Adipocyte (in vitro differentiated cells): Measurements from ENCODE around the gene CTSW.
A peak's percentile ranks its signal among the peaks of the same experiment; 100 is the strongest.

ENCODE experiments used
- DNase-seq: peaks from one replicate; pipeline ENCODE4 v3.0.0-alpha.2; 2015; ENCODE audit warnings: low read depth
- H3K27me3 ChIP-seq: replicated peaks from 2 replicates; pipeline ENCODE4 v1.7.0; 2013; ENCODE audit warnings: mild to moderate bottlenecking, low read length, moderate library complexity; ENCODE audit not compliant: control insufficient read depth, insufficient read depth
- H3K36me3 ChIP-seq: 2 replicates; pipeline ENCODE4 v1.7.0; 2013; ENCODE audit warnings: low read length, mild to moderate bottlenecking, moderate library complexity; ENCODE audit not compliant: control insufficient read depth, insufficient read depth, severe bottlenecking
- H3K4me1 ChIP-seq: 2 replicates; pipeline ENCODE4 v1.7.0; 2013; ENCODE audit warnings: mild to moderate bottlenecking, low read length, moderate library complexity; ENCODE audit not compliant: control insufficient read depth, insufficient read depth
- H3K4me3 ChIP-seq: 2 replicates; pipeline ENCODE4 v1.7.0; 2013; ENCODE audit warnings: mild to moderate bottlenecking, low read length, moderate library complexity
- H3K9ac ChIP-seq: 2 replicates; pipeline ENCODE4 v1.7.0; 2013; ENCODE audit warnings: mild to moderate bottlenecking, low read length, moderate library complexity
- H3K9me3 ChIP-seq: 2 replicates; pipeline ENCODE4 v1.7.0; 2013; ENCODE audit warnings: mild to moderate bottlenecking, low read length, moderate library complexity; ENCODE audit not compliant: control insufficient read depth

The CTSW gene

GRCh38 chr11:65883786-65884715, 4.4 kb downstream of the CTSW start:
- H3K36me3 ChIP-seq: peaks cover 45% of the 10 kb centered on the region
- no peaks in the 10 kb centered on the region for H3K9me3 ChIP-seq

GRCh38 chr11:65884716-65885092, 5.1 kb downstream of the CTSW start:
- peak; percentile 88 for DNase-seq
- Histone ChIP-seq H3K9me3 (no peaks in the 10 kb centered on the region), H3K36me3 (peaks cover 45% of the 10 kb centered on the region), H3K9ac (no peak overlapping the region), H3K4me1 (peaks cover 25% of the 10 kb centered on the region), H3K27me3 (no peaks in the 10 kb centered on the region), H3K4me3 (no peak overlapping the region)

More at GRCh38 chr11:65883786-65884715, 4.4 kb downstream of the CTSW start:
- Histone ChIP-seq H3K9ac (no peak overlapping the region), H3K4me3 (no peak overlapping the region), H3K4me1 (peaks cover 22% of the 10 kb centered on the region), H3K27me3 (no peaks in the 10 kb centered on the region)
- no peak for DNase-seq

GRCh38 chr11:65885231-65885630, 5.6 kb downstream of the CTSW start:
- no peak overlapping the region for H3K4me3 ChIP-seq
- H3K4me1 ChIP-seq: peaks cover 30% of the 10 kb centered on the region
- no peak for DNase-seq
- H3K36me3 ChIP-seq: peaks cover 45% of the 10 kb centered on the region
- H3K9ac ChIP-seq: no peak overlapping the region
- no peaks in the 10 kb centered on the region for H3K9me3 ChIP-seq
- no peaks in the 10 kb centered on the region for H3K27me3 ChIP-seq

GRCh38 chr11:65885808-65886536, 6.3 kb downstream of the CTSW start:
- no peak for DNase-seq
- H3K36me3 ChIP-seq: peaks cover 45% of the 10 kb centered on the region
- no peak overlapping the region for H3K4me3 ChIP-seq

GRCh38 chr11:65886826-65887722, 7.4 kb downstream of the CTSW start:
- no peaks in the 10 kb centered on the region for H3K9me3 ChIP-seq
- peaks cover 47% of the 10 kb centered on the region for H3K36me3 ChIP-seq
- no peak for DNase-seq
- peak overlapping the region; percentile 99 for H3K9ac ChIP-seq
- peaks cover 36% of the 10 kb centered on the region for H3K4me1 ChIP-seq
- no peaks in the 10 kb centered on the region for H3K27me3 ChIP-seq
- H3K4me3 ChIP-seq: peak overlapping the region; percentile 89

More at GRCh38 chr11:65885808-65886536, 6.3 kb downstream of the CTSW start:
- no peaks in the 10 kb centered on the region for H3K9me3 ChIP-seq
- peak overlapping the region; percentile 99 for H3K9ac ChIP-seq
- peaks cover 31% of the 10 kb centered on the region for H3K4me1 ChIP-seq
- H3K27me3 ChIP-seq: no peaks in the 10 kb centered on the region

GRCh38 chr11:65887723-65888162, 8.1 kb downstream of the CTSW start:
- no peak for DNase-seq
- Histone ChIP-seq H3K4me3 (peak overlapping the region; percentile 89), H3K36me3 (peaks cover 49% of the 10 kb centered on the region), H3K9ac (peak overlapping the region; percentile 99), H3K27me3 (no peaks in the 10 kb centered on the region), H3K4me1 (peaks cover 43% of the 10 kb centered on the region), H3K9me3 (no peaks in the 10 kb centered on the region)

GRCh38 chr11:65888163-65888814, 8.7 kb downstream of the CTSW start, which contains the start of gene FIBP:
TSS of gene FIBP (minus strand) at chr11:65888471. CDS start at chr11:65888418, 53 bp downstream.
- H3K27me3 ChIP-seq: no peaks in the 10 kb centered on the region
- H3K9me3 ChIP-seq: no peaks in the 10 kb centered on the region
- peak within 1 kb of the TSS; percentile 99 for H3K9ac ChIP-seq
- peak; percentile 99 for DNase-seq
- peaks cover 47% of the 10 kb centered on the region for H3K4me1 ChIP-seq
- peak within 1 kb of the TSS; percentile 89 for H3K4me3 ChIP-seq
- peaks cover 47% of the 10 kb centered on the region for H3K36me3 ChIP-seq

GRCh38 chr11:65890324-65891218, 10.9 kb downstream of the CTSW start, which contains the start of gene CCDC85B:
TSS of gene CCDC85B (plus strand) at chr11:65890673. CDS start at chr11:65890784, 111 bp downstream.
- DNase-seq: peak; percentile 99
- no peaks in the 10 kb centered on the region for H3K9me3 ChIP-seq
- peak within 1 kb of the TSS; percentile 86 for H3K4me3 ChIP-seq
- H3K36me3 ChIP-seq: peaks cover 41% of the 10 kb centered on the region
- no peaks in the 10 kb centered on the region for H3K27me3 ChIP-seq
- peak within 1 kb of the TSS; percentile 99 for H3K9ac ChIP-seq
- peaks cover 59% of the 10 kb centered on the region for H3K4me1 ChIP-seq

GRCh38 chr11:65891219-65892136, 11.8 kb downstream of the CTSW start:
- DNase-seq: peak; percentile 69
- peak overlapping the region; percentile 86 for H3K4me3 ChIP-seq
- H3K27me3 ChIP-seq: no peaks in the 10 kb centered on the region
- peaks cover 41% of the 10 kb centered on the region for H3K36me3 ChIP-seq
- H3K9ac ChIP-seq: peak overlapping the region; percentile 96
- peaks cover 65% of the 10 kb centered on the region for H3K4me1 ChIP-seq
- no peaks in the 10 kb centered on the region for H3K9me3 ChIP-seq
